GM12875 (cell line): ENCODE measurements around the gene ZSCAN26.

Experiments
- H3K4me3 ChIP-seq: one replicate; pipeline ENCODE4 v1.5.1; 2011; ENCODE audit warnings: low read depth, low read length, control low read depth
- CTCF ChIP-seq: IDR thresholded peaks from 2 replicates; pipeline ENCODE4 v1.5.1; 2011; ENCODE audit warnings: low read depth, mild to moderate bottlenecking, control low read depth, inconsistent platforms, low read length, moderate library complexity, borderline replicate concordance; ENCODE audit not compliant: insufficient read depth

ZSCAN26 gene

GRCh38 chr6:28225056-28225834 lies 41.7 kb upstream of the ZSCAN26 start, which contains the start of gene ZSCAN9:
ZSCAN9 (plus strand) TSS chr6:28225275; CDS start chr6:28227085, 1,810 bp downstream.
- H3K4me3 ChIP-seq, result peak within 1 kb of the TSS; percentile 51

GRCh38 chr6:28226460-28226859 lies 40.5 kb upstream of the ZSCAN26 start:
- no peak overlapping the region for H3K4me3 ChIP-seq
- no peak for TF ChIP-seq CTCF

More at GRCh38 chr6:28225056-28225834, 41.7 kb upstream of the ZSCAN26 start, which contains the start of gene ZSCAN9:
- no peak for TF ChIP-seq CTCF

GRCh38 chr6:28232785-28233184 lies 34.2 kb upstream of the ZSCAN26 start:
- TF ChIP-seq CTCF, result no peak
- no peak overlapping the region for H3K4me3 ChIP-seq

- no peak overlapping the region for H3K4me3 ChIP-seq
- TF ChIP-seq CTCF, result no peak
Observed at GRCh38 chr6:28235912-28236452, 31.0 kb upstream of the ZSCAN26 start.

- H3K4me3 ChIP-seq, result no peak overlapping the region
- TF ChIP-seq CTCF, result no peak
Observed at GRCh38 chr6:28239636-28240035, 27.3 kb upstream of the ZSCAN26 start.

- H3K4me3 ChIP-seq, result no peak overlapping the region
- no peak for TF ChIP-seq CTCF
Observed at GRCh38 chr6:28240471-28240870, 26.5 kb upstream of the ZSCAN26 start.

GRCh38 chr6:28243946-28244345 lies 23.0 kb upstream of the ZSCAN26 start:
- no peak for TF ChIP-seq CTCF
- H3K4me3 ChIP-seq, result no peak overlapping the region
